Measurements from ENCODE around the gene CADPS2.

CADPS2 gene

DNA sequence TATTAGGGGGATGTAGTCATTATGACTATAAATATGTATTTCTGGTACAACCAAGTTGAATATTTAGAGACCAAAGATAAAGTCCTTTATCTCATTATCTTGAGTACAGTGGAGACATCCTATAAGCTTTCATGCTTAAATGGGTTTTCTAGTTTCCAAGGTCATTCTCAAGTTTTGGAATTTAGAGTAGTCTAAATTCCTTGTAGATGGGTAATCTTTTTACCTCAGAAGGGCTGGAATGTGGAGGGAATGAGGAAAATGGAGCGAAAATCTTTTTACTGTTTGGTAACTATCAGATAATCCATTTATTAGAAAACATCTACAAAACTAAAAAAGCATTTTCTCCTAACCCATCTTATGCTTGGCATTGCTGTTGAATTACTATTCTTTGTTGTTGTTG, 368.7 kb downstream of the CADPS2 start:
- DNase-seq = no peak

DNA sequence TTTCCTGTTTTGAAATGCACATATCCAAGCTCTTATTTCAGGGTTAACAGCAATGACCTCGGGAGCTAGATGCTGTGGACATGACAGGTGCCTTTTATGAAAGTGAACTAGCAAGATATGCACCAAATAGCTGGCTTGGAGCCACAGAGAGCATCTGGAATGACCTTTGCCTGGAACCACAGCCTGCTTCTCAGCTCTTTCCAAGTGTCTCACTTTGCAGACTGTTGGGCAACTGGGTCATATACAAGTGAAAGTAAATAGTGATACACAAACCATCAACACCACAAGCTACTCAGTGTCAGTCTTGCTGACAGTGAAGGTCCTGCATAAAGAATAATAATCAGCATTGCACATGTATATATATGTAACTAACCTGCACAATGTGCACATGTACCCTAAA, 370.9 kb downstream of the CADPS2 start:
- DNase-seq = peak; percentile 12

DNA sequence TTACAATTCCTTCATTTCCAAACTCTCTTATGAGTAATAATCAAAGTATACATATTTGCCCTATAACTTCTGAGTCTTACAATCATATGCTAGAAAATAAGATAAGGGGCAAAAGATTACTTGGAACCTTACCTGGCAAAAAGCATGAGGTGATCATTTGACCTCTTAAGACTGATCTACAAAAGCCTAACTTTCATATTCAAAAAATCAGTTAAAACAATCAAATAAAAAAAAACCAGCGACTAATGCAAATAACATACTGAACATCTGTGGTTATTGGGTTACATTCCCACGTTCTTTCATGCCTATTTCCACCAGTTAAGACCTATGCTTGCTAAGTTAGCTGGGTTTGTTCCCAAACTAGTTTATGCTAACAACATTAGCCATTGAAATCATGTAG, 375.0 kb downstream of the CADPS2 start:
- DNase-seq = peak; percentile 7

DNA sequence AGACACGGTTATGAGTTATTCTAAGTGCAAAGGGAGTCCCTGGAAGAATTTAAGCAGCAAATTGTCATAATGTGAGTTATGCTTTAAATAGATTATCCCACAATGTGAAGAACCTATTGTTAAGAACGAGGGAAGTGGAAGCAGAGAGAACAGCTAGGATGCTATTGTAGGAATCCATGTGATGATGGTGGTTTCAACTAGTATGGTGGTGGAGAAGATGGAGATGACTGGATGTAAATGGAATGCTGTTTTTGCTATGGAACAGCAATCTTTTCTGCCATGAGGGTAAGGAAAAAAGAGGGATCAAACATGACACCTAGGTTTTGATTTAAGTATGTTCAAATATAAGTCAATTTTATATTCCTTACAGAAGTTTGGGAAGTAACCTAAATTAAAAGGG, 378.7 kb downstream of the CADPS2 start:
- no peak for DNase-seq

DNA sequence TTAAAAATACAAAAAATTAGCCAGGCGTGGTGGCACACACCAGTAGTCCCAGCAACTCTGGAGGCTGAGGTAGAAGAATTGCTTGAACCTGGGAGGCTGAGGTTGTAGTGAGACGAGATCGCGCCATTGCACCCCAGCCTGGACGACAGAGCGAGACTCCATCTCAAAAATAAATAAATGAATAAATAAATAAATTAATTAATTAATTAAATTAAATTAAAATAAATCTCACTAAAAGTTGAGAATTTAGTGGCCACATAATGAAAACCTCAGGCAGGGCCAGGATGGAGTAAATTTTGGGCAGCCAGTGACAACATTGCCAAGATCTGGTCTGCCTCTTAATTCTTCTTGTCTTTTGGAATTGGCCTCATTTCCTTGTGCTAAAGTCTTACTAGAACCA, 394.3 kb downstream of the CADPS2 start:
- no peak for DNase-seq

DNA sequence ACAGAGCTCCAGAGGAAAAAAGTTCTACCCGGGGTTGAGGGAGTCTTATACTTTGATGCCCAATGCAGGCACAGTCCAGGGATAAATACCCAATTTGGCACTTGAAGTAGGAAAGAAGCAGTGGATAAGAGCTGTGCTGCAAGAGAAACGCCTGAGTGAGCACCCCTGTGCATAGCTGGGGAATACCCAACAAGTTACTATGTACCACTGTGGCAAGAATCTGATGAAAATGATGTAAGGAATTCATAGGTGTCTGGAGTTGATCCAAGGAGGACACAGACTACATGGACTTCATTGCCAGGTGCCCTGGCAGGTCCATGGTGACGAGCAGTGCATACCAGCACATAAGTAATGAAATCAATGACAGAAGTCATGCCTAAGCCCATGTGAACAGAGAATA, 398.0 kb downstream of the CADPS2 start:
- no peak for DNase-seq

DNA sequence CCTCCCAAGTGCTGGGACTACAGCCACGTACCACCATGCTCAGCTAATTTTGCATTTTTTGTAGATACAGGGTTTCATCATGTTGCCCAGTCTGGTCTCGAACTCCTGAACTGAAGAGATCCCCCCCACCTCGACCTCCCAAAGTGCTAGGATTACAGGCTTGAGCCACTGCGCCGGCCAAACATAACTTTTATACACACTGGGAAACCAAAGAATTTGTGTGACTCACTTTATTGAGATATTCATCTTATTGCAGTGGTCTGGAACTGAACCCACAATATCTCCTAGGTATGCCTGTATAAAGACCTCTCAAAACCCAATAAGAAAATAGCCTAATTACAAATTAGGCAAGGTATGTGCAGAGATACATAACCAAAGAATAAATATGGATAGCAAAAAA, 399.1 kb downstream of the CADPS2 start:
- no peak for DNase-seq

DNA sequence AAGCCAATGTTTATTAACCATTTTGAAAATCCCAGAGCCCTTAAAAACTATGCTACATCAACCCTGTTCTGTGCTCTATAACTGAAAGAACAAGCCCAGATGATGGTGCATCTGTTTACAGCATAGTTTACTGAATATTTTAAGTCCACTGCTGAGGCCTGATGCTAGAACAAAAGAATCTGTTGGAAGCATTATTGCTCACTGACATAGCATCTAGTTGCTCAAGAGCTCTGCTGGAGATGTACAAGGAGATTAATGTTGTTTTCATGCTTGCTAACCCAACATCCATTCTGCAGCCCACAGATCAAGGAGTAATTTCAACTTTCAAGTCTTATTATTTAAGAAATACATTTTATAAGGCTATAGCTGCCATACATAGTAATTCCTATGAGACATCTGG, 400.4 kb downstream of the CADPS2 start:
- DNase-seq = no peak

DNA sequence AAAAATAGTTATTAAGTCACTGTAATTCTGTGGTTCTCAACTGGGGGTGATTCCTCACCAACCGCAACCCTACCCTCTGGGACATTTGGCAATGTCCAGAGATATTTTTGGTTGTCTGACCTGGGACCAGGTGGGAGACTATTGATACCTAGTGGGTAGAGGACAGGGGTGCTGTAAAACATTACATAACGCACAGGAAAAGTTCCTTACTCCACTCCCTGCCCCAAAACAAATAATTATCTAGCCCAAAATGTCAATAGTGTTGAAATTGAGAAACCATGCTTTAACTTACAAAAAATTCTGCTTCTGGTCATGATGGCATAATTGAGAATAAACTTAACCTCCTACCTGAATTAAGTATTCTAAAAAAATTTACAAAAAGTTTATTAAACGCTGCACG, 404.0 kb downstream of the CADPS2 start:
- no peak for DNase-seq

DNA sequence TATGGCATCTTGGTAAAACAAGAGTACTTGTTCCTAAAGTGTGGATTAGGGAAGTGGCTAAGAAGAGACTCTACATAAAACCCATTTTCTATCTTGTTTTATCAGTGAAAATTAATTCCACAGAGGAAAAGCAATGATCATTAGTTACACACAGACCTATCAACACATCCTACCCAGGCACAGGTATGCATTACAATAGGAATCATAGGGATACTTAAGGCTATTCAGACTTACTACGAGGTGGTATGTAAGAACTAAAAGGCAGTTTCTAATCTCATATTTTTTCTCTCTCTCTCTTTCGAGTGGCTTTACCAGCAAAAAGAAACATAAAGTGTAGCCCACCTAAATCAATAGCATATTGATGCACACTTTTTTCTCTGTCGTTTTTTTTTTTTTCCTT, 415.4 kb downstream of the CADPS2 start:
- DNase-seq = no peak

DNA sequence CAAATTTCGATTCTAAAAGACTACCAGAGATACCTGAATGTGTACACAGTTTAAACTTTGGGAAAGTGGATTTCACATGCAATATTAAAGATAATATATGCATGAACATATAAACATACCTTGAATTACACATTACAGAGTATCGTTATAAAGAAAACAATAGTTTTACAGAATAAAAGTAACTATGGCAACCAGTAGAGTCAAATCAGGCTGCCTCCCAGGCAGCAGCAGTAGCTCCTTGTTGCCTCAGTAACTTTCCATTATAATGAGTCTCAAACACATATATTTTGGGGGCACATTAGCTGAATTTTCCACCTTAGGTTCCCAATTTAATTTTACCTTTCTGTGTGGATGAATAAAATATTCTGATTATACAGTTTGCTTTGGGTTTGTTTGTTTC, 417.3 kb downstream of the CADPS2 start:
- no peak for DNase-seq

DNA sequence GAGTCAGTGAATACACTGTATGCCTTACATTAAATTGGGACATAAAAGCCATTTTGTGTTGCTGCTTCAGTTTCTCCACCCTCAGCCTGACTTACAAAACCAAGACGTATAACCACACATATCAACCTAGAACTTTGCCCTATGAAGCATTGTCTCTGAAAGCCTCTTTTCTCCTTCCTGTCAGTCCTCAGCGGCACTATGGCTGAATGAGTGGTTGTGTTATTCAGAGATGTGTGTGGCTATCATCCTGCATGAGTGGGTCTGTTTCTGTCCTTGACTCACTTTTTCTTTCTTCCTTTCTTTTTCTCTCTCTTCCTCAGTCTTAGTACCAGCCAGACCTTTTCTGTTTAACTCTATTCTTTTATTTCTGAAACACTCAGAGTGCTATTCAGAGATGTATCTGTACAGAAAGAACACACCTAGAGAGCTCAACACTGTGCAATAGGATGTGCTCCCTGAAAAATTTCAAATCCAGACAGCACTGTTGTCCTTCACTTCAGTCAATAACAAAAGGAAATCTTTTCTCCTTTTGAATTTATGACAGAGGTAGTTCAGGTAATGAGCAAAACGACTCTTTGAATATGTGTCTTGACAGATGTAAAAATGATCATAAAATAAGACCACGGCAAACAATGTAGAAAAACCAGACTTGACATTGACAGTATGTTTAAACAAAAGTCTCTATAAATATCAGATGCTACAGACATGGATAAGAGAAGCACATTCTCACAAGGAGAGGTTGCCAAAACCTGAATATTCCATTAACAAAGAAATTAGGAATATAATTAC, 418.4 kb downstream of the CADPS2 start:
- DNase-seq = no peak

DNA sequence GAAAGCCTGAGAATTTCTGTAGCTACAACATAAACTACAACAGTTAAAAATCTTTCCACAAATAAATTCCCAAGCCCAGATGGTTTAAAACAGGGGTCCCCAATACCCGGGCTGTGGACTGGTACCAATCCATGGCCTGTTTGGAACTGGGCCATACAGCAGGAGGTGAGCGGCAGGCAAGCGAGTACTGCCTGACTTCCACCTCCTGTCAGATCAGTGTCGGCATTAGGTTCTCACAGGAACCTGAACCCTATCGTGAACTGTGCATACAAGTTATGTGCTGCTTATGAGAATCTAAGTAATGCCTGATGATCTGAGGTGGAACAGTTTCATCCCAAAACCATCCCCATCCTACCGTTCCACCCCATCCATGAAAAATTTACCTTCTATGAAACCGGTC, 421.0 kb downstream of the CADPS2 start:
- DNase-seq = no peak

DNA sequence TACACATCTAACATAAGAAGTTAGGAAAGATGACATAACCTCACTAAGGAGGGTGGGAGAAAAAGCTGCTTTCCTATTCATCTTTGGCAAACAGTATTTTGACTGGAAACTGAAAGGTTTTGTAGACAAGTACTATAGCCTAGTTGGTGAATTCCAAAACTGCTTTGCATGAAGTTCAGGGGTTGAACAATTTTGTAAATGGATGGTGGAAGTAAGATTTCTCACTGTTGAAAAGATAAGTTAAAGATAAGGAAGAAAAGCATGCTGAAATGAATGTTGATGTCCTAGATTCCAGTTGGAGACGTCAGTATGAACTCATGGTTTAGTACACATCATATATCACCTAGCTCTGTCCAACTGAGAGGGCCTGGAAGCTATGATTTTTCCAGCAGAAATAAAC, 422.6 kb downstream of the CADPS2 start:
- DNase-seq = no peak

DNA sequence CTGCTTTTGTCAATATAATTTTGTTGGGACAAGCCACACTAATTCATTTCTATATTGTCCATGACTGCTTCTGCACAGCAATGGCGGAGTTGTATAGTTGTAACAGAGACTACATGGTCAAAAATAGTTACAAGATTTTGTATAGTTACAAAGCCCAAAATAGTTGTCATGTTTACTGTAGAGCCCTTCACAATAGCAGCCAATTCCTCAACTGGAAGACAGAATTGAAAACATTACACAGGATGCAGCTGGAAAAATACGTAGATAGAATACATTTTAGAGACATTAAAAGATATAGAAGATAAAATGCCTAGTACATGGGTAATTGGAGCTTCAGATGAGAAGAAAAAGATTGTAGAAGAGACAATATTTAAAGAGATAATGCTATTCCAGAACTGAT, 425.3 kb downstream of the CADPS2 start:
- DNase-seq = no peak

DNA sequence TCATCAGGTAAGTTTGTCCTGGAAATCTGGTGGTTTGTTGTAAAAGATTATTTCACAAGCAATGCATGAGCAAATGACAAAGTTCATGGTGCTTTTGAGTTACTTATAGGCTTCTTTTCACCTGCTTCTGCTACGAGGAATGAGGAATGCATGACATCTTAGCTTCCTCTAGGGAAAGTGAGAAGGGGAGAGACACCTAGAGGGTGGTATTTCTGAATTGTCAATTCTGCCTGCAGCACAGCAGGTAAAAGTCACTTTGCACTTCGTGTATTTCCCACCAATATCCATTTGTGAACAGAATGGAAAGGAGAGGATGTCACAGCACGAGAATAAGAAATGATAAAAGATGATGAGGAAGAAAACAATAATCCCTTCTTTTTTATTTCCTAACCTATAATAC, 428.3 kb downstream of the CADPS2 start:
- peak; percentile 23 for DNase-seq

DNA sequence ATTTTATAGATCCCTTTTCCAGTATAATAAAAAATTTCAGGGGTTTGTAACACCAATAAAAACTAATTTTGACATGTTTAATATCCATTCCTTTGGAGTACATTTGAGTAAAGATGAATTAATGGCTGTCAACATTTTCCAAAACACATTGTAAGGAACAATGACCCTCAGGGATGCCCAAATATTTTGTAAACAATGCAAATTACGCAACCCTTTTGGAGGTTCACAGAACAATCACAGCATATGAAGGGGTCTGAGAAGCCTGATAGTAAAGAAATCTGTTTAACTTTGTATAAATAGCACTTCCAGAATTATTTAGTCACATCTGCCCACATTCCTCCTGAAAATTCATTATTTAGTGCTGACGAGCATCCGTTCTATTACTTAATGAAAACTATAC, 428.9 kb downstream of the CADPS2 start:
- DNase-seq = no peak

DNA sequence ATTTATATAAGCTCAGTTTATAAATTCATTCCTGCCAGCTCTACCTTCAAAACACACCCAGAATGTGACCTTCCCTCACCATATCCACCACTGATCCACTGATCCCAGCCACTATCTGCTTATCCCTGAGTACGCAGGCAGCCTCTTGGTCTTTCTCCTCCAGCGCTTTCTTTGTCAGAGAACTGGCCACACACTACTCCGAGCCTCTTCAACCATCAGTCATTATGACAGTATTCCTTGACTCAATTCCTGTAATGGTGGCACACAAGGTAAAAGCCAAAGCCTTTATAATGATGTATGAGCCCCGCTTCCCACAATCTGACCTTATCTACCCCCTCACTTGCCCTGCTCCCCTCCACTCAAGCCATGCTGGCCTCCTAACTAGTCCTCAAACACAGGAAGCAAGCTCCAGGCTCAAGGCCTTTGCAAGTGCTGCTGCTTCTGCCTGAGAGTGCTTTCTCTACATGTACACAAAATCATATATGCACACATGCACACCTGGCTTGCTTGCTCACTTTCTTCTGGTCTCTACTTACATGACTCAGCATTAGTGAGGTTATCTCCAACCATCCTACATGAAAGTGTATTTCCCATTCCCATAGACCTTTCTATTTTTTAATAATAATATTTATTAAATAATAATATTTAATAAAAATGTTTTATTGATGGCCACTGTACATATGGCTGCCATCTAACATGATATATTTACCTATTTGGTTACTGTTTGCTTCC, 431.3 kb downstream of the CADPS2 start:
- DNase-seq = peak; percentile 66

DNA sequence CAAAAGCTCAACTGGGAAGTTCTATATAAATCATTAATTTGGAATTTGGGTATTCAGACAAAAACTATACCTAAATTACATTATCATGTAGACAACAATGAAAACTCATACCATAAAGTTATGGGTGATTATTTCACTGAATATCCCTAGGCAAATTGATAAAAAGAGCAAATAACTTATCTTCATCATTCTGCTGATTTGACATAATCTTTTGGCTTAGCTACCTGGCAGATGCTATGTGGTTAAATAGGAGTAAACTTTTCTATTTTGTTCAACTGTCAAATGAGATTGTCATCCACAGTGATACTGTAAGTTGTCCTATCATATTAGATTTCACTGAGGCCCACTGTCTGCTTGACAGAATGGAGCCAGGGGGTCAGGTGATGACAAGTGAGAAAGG, 432.8 kb downstream of the CADPS2 start:
- peak; percentile 9 for DNase-seq

DNA sequence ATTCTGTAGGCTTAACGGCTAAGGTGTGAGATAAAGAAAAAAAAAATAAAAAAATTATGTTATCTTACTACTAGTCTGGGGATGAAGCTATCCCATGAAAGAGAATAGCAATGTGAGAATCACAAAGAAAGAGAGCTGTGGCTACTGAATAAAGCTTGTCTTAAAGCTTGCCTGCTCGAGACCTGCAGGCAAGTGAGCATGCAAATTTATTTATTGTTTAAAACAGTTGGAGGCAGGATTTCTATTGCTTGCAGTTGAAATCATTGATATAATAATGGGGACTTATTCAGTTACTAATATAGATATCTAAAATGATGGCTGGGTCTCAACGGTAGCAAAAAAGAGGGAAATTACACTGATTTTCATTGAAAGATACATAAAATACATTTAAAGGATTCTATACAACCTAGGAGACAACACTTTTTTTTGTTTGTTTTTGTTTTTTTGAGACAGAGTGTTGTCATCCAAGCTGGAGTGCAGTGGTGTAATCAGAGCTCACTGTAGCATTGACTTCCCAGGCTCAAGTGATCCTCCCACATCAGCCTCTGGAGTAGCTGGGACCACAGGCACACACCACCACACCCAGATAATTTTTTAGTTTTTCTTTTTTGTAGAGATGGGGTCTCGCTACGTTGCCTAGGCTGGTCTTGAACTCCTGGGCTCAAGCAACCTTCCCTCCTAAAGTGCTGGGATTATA, 437.2 kb downstream of the CADPS2 start:
- no peak for DNase-seq

DNA sequence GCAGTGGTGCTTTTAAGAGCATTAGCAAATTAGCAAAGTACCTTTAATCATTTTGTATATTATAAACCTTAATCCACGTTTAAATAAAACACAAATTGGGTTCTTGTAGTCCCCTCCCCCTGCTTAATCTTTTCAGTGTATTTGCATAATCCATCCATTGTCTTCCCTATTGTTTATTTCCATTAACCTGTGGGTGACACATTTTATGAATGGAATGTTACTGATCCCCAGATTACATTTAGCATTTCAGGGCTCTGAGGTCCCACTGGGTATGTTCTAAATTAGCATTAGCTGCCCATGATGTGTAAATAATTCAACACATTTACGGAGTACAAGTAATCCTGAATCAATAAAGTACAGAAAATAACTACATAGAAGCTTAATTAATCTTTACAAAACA, 443.3 kb downstream of the CADPS2 start:
- no peak for DNase-seq

DNA sequence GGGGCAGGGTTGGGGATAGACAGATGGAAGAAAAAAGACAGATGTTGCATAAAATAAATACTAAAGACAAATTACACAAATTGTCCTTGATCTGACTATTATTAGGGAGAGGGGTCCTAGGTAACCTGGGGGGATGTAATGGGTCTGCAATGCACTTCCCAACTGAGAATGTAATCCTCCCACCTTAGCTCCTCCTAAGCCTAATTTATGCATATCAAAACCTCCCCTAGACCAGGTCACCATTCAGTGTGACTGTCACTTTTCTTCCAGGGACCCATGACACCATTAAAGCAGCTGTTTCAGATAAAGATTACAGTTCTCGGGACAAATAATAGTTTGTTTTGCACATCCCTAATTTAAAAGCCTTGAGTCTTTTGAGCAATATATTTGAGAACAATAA, 447.8 kb downstream of the CADPS2 start:
- no peak for DNase-seq

DNA sequence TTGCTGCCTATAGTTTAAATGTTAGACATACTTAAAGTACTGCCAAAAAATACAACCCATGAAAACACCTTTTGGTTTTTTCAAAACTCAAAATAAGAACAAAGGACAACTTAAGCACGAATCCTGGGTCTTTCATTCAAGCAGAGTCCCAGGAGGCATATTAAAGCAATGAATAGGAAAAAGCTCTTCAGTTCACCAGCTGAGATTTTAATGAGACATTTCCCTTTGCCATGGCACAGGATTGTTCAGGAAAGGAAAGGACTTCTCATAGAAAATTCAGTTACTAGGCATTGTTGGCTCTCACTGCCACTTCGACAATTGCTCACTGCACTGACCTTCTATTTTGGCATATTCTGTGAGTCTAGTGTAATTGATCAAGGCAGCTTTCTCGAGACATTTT, 448.3 kb downstream of the CADPS2 start:
- DNase-seq = peak; percentile 72

DNA sequence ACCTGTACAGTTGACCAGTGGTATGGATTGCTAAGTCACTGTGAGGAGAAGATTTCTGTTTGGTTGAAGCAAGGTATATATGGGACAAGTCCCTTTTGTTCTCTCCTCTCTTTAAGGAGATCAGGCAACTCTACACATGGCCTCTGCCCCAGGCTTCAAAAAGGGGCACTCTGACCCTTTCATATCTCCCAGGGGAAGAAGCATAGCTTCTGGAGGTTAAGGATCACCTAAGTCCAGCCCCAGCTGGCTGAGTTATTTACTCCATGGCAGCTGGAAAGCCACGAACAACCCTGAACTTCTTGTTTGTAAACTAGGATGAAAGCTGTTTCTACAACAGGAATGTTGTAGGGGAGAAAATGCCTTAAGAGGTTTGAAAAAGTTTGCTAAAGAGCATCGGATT, 452.5 kb downstream of the CADPS2 start:
- DNase-seq = no peak

Data from NCI-H2171 treated with DMSO at 0.1 percent for 48 hours (cell line).